Measurements from ENCODE around the gene RPL7L1. TPM values are rescaled to one million over a fixed set of nuclear protein-coding genes. Genes with fewer than 3 reads are reported as not detected.
"Not testable (repeated sequence)": the region's sequence is repeated elsewhere in the genome, so short reads cannot be mapped to it uniquely, and the experiment has no call there.

The RPL7L1 gene
- total and polyA plus RNA-seq, 2 donors (not counting 1 experiment from before 2014, with no cell fraction given) = 80.0 to 108 TPM

DNA sequence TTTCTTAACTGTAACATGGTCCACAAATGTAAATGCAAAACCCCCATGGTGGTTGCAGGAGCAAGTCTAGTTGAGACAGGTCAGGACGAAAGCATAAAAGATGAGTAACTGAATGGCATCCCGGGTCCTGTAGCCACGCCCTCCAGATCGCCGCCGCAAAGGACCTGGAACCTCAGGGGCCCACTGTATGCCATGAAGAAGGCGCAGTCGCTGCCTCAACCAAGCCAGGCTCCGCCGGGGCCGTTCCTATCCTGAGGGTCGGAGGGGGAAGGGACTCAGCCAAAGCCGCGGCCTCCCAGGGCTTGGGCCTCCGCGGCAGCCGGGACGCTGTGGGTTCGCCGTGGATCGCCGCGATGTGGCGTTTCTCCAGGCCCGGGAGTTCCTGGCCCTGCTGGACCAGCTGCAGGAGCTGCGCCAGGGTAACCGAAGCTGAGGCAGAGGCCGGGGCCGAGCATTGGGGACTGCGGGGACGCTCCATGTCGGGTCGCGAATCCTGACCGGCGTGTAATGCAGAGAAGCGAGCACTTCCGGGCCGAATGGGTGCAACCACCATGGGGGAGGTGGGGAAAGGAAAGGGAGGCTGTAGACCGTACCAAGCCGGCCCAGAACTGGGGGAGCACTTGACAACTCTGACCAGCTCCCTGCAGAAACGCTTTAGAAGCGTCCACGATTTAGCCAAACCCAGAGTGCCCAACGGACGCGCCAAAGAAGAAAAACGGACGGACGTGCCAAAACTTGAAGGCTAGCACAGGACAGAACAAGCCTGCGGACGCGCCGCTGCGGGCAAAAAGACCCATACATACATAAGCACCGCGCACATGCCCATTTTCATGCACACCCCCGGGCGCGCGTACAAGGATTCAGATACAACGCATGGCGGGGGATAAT is 11.1 kb downstream of the RPL7L1 start:
- peak overlapping the region; percentile 75 to 86 (median 81) for H3K4me3 ChIP-seq (replicated peaks in 1 of 4; ENCODE audit: control extremely low read depth in 1 of 4, insufficient read depth in 1 of 4, low read depth in 3 of 4, low read length in 4 of 4)

DNA sequence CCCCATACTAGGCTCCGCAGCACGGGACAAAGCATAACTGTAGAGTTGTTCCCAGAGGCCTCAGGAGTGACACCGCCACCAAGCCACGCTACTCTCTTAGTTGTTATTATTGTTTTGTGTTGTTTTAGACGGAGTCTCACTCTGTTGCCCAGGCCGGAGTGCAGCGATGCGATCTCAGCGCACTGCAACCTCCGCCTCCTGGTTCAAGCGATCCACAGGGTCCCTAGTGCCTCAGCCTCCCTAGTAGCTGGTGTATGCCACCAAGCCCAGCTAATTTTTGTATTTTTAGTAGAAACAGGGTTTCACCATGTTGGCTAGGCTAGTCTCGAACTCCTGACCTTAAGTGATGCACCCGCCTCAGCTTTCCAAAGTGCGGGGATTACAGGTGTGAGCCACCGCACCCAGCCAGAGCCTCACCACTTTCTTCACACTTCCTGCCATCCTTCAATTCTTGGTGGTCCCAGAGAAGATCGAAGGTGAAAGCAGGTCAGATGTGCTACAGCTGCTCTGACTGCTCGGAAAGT is 11.8 kb downstream of the RPL7L1 start:
- Histone ChIP-seq H3K27ac (ENCODE audit: insufficient read depth, low read length) (peak overlapping the region; percentile 95), H2AFZ (ENCODE audit: low read length) (peak overlapping the region; percentile 90), H3K9ac (ENCODE audit: insufficient read depth, low read length) (no peak overlapping the region), H3K4me3 (replicated peaks in 1 of 4; ENCODE audit: control extremely low read depth in 1 of 4, insufficient read depth in 1 of 4, low read depth in 3 of 4, low read length in 4 of 4) (peak overlapping the region; percentile 75 to 86 (median 81)), H3K4me1 (ENCODE audit: control insufficient read depth, extremely low read depth, insufficient read depth, low read length) (peaks cover 5% of the 10 kb centered on the region), H3K4me2 (ENCODE audit: extremely low read depth, insufficient read depth, low read length) (peak overlapping the region; percentile 94), H3K27me3 (ENCODE audit: control insufficient read depth, insufficient read depth, low read length) (no peaks in the 10 kb centered on the region), H3K9me3 (ENCODE audit: control insufficient read depth, insufficient read depth, low read depth, low read length) (no peaks in the 10 kb centered on the region), H3K36me3 (ENCODE audit: control insufficient read depth, insufficient read depth, low read length) (no peaks in the 10 kb centered on the region), H4K20me1 (ENCODE audit: control insufficient read depth, extremely low read depth, insufficient read depth, low read length) (no peaks in the 10 kb centered on the region), H3K79me2 (ENCODE audit: control insufficient read depth, insufficient read depth, low read length) (no peaks in the 10 kb centered on the region)
- no peak for DNase-seq (ENCODE audit: low read depth in 2 of 2)
- TF ChIP-seq, protein P1, sequence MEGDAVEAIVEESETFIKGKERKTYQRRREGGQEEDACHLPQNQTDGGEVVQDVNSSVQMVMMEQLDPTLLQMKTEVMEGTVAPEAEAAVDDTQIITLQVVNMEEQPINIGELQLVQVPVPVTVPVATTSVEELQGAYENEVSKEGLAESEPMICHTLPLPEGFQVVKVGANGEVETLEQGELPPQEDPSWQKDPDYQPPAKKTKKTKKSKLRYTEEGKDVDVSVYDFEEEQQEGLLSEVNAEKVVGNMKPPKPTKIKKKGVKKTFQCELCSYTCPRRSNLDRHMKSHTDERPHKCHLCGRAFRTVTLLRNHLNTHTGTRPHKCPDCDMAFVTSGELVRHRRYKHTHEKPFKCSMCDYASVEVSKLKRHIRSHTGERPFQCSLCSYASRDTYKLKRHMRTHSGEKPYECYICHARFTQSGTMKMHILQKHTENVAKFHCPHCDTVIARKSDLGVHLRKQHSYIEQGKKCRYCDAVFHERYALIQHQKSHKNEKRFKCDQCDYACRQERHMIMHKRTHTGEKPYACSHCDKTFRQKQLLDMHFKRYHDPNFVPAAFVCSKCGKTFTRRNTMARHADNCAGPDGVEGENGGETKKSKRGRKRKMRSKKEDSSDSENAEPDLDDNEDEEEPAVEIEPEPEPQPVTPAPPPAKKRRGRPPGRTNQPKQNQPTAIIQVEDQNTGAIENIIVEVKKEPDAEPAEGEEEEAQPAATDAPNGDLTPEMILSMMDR (conservative IDR thresholded peaks at IDR 0.05 in 1 of 2, IDR thresholded peaks at IDR 0.05 in 1 of 2; ENCODE audit: low read depth in 1 of 2, low read length in 2 of 2) = no peak
- no peak for TF ChIP-seq EZH2 (IDR thresholded peaks at IDR 0.05; ENCODE audit: low read length, missing control alignments)

More for the DNA sequence above, 11.1 kb downstream of the RPL7L1 start:
- Histone ChIP-seq H3K9ac (ENCODE audit: insufficient read depth, low read length) (peak overlapping the region; percentile 84), H2AFZ (ENCODE audit: low read length) (peak overlapping the region; percentile 90), H3K4me1 (ENCODE audit: control insufficient read depth, extremely low read depth, insufficient read depth, low read length) (peaks cover 5% of the 10 kb centered on the region), H3K27ac (ENCODE audit: insufficient read depth, low read length) (peak overlapping the region; percentile 95), H3K27me3 (ENCODE audit: control insufficient read depth, insufficient read depth, low read length) (no peaks in the 10 kb centered on the region), H3K4me2 (ENCODE audit: extremely low read depth, insufficient read depth, low read length) (peak overlapping the region; percentile 94), H3K79me2 (ENCODE audit: control insufficient read depth, insufficient read depth, low read length) (no peaks in the 10 kb centered on the region), H4K20me1 (ENCODE audit: control insufficient read depth, extremely low read depth, insufficient read depth, low read length) (no peaks in the 10 kb centered on the region), H3K9me3 (ENCODE audit: control insufficient read depth, insufficient read depth, low read depth, low read length) (no peaks in the 10 kb centered on the region), H3K36me3 (ENCODE audit: control insufficient read depth, insufficient read depth, low read length) (peaks cover 3% of the 10 kb centered on the region)
- no peak for TF ChIP-seq EZH2 (IDR thresholded peaks at IDR 0.05; ENCODE audit: low read length, missing control alignments)
- TF ChIP-seq, protein P1 (conservative IDR thresholded peaks at IDR 0.05 in 1 of 2, IDR thresholded peaks at IDR 0.05 in 1 of 2; ENCODE audit: low read depth in 1 of 2, low read length in 2 of 2) = no peak
- peak; percentile 98 to 99 for DNase-seq (ENCODE audit: low read depth in 2 of 2)

DNA sequence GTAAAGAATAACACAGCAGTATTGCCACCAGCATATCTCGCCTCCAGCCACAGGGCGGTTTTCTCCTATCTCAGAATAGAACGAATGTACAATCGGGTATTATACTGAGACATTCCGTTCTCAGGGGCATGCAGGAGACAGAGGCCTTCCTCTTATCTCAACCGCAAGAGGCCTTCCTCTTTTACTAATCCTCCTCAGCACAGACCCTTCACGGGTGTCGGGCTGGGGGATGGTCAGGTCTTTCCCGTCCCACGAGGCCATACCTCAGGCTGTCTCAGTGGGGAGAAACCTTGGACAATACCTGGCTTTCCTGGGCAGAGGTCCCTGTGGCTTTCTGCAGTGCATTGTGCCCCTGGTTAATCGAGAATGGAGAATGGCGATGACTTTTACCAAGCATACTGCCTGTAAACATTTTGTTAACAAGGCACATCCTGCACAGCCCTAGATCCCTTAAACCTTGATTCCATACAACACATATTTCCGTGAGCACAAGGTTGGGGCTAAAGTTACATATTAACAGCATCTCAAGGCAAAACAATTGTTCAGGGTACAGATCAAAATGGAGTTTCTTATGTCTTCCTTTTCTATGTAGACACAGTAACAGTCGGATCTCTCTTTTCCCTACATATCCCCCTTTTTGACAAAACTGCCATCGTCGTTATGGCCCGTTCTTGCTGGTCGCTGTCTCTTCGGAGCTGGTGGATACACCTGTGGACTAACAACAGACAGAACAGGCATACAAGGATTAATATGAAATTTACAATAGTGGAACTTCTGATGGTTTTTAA is 14.8 kb downstream of the RPL7L1 start:
- DNase-seq (ENCODE audit: low read depth in 2 of 2) = not testable (repeated sequence)

More for the DNA sequence above, 14.8 kb downstream of the RPL7L1 start:
- H3K4me2 ChIP-seq (ENCODE audit: extremely low read depth, insufficient read depth, low read length); H3K27me3 ChIP-seq (ENCODE audit: control insufficient read depth, insufficient read depth, low read length); H3K4me3 ChIP-seq (replicated peaks in 1 of 4; ENCODE audit: control extremely low read depth in 1 of 4, insufficient read depth in 1 of 4, low read depth in 3 of 4, low read length in 4 of 4); H4K20me1 ChIP-seq (ENCODE audit: control insufficient read depth, extremely low read depth, insufficient read depth, low read length); H3K36me3 ChIP-seq (ENCODE audit: control insufficient read depth, insufficient read depth, low read length); H3K27ac ChIP-seq (ENCODE audit: insufficient read depth, low read length); H3K9ac ChIP-seq (ENCODE audit: insufficient read depth, low read length); H2AFZ ChIP-seq (ENCODE audit: low read length); H3K9me3 ChIP-seq (ENCODE audit: control insufficient read depth, insufficient read depth, low read depth, low read length); H3K4me1 ChIP-seq (ENCODE audit: control insufficient read depth, extremely low read depth, insufficient read depth, low read length); H3K79me2 ChIP-seq (ENCODE audit: control insufficient read depth, insufficient read depth, low read length): not testable (repeated sequence)

Measured in fibroblast of lung (primary cell).